Fibroblast of the aortic adventitia (primary cell): Measurements from ENCODE around the gene PAFAH1B1. TPM values are rescaled to one million over a fixed set of nuclear protein-coding genes. Genes with fewer than 3 reads are reported as not detected.

Source experiments
- DNase-seq: peaks from one replicate; pipeline ENCODE4 v3.0.0-alpha.2; 2010; ENCODE audit warnings: low read depth
- H3K4me3 ChIP-seq: 2 replicates; pipeline ENCODE4 v1.5.1; 2011; ENCODE audit warnings: low read depth, mild to moderate bottlenecking, control low read depth, low read length, moderate library complexity
- CTCF ChIP-seq: IDR thresholded peaks from 2 replicates; pipeline ENCODE4 v1.5.1; 2011; ENCODE audit warnings: mild to moderate bottlenecking, low read length, control low read depth, inconsistent platforms; ENCODE audit not compliant: insufficient read depth
- total RNA-seq: library from RNA; depleted of rRNA; stranded (reverse); fragments of >200 nt; gene quantifications from 2 replicates; pipeline ENCODE4 v1.2.3, GENCODE V29; 2012; ENCODE audit warnings: low replicate concordance

Gene PAFAH1B1
- total RNA-seq, 1 donor, result 131 TPM

GRCh38 chr17:2710071-2710802 is 116.8 kb downstream of the PAFAH1B1 start:
- no peak for TF ChIP-seq CTCF
- H3K4me3 ChIP-seq, result peak overlapping the region; percentile 81
- no peak for DNase-seq

- no peak for DNase-seq
- H3K4me3 ChIP-seq, result peak overlapping the region; percentile 81
- no peak for TF ChIP-seq CTCF
Measured at GRCh38 chr17:2710803-2711607, 117.6 kb downstream of the PAFAH1B1 start.

- peak; percentile 96 for DNase-seq
- H3K4me3 ChIP-seq, result peak within 1 kb of the TSS; percentile 81
- no peak for TF ChIP-seq CTCF
Measured at GRCh38 chr17:2711608-2712299, 118.3 kb downstream of the PAFAH1B1 start, which contains the start of gene CLUH. Gene CLUH, minus strand, starts transcription at chr17:2711764. Its CDS starts 103 bp downstream, at chr17:2711661.

- H3K4me3 ChIP-seq, result peak overlapping the region; percentile 75
- no peak for TF ChIP-seq CTCF
- DNase-seq, result no peak
Measured at GRCh38 chr17:2712300-2713043, 119.0 kb downstream of the PAFAH1B1 start.

GRCh38 chr17:2713881-2714280 is 120.4 kb downstream of the PAFAH1B1 start:
- H3K4me3 ChIP-seq, result no peak overlapping the region
- TF ChIP-seq CTCF, result no peak
- no peak for DNase-seq

- DNase-seq, result no peak
- no peak overlapping the region for H3K4me3 ChIP-seq
- no peak for TF ChIP-seq CTCF
Measured at GRCh38 chr17:2716649-2717048, 123.2 kb downstream of the PAFAH1B1 start.
